Gastroesophageal sphincter (tissue), 2 donors: ENCODE measurements around the gene NKAIN4.

Source experiments
- EP300 ChIP-seq: sonication (generic); formaldehyde crosslinking; IDR thresholded peaks from one replicate; pipeline ENCODE4 v1.6.1; 2017; ENCODE audit warnings: antibody characterized with exemption, mild to moderate bottlenecking
- POLR2AphosphoS5 ChIP-seq: sonication (generic); formaldehyde crosslinking; IDR thresholded peaks from one replicate; pipeline ENCODE4 v1.6.1; 2017; ENCODE audit warnings: antibody characterized with exemption

DNA sequence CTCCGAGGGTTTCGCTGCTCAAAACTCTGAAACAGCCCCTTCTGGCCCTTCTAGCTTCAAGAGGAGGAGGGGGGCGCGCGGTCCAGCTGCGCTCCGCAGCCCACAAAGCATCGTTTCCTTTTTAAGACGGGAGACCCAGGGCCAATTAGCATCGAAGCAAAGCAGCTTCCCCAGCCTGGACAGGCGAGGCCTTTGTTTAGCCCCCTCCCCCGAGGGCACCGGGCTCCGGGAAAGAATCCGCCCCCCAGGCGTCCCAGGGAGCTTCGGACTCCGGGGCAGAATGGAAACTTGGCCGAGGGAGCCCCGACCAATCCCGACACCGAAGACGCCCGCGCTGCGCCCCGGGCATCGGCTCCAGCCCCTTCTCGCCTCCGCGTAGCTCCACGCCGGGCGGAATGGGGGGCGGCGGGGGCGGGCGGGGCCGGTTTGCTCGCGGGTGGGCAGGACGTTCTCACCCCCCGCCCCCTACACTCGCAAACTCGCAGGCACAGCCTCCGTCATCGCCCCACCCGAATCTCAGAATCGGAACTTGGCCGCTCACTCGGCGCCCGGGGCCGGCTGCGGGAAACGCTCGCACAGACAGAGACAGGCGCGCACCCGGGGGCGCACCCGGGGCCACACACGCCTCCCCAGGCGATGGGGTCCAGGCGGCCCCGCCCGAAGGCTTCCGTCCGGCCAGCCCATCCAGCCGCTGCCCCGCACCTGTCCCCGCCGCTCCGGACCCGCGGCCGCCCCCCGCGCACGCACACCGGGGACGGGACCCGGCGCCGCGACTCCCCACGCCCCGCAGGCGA lies 628 bp downstream of the NKAIN4 start:
- no peak for TF ChIP-seq EP300
- no peak for TF ChIP-seq POLR2AphosphoS5
